K562 (cell line): ENCODE measurements around the gene IL4I1. TPM values are rescaled to one million over a fixed set of nuclear protein-coding genes. Genes with fewer than 3 reads are reported as not detected.

Experiments used
- CHD1 ChIP-seq: fragments of 200-600 bp; sonication (generic); IDR thresholded peaks from one replicate; pipeline ENCODE4 v1.6.1; 2012; ENCODE audit warnings: mild to moderate bottlenecking, moderate library complexity, low read length, inconsistent platforms
- CREM ChIP-seq: IDR thresholded peaks from 2 replicates; pipeline ENCODE4 v1.6.1; 2014; ENCODE audit warnings: antibody characterized with exemption, low read depth
- E2F5 ChIP-seq: sonication (generic); formaldehyde crosslinking; IDR thresholded peaks from 2 replicates; pipeline ENCODE4 v1.8.0; 2022; ENCODE audit warnings: mild to moderate bottlenecking, missing genetic modification reagents
- HMGXB4 ChIP-seq: sonication (generic); formaldehyde crosslinking; IDR thresholded peaks from 2 replicates; pipeline ENCODE4 v1.8.1; 2023; ENCODE audit warnings: mild to moderate bottlenecking, missing genetic modification reagents
- KHSRP ChIP-seq: fragments of 450-650 bp; IDR thresholded peaks from 2 replicates; pipeline ENCODE4 v1.6.1; 2017
- NCOR1 ChIP-seq: fragments of 450-650 bp; IDR thresholded peaks from 2 replicates; pipeline ENCODE4 v1.6.1; 2016; ENCODE audit warnings: mild to moderate bottlenecking, moderate library complexity
- NFRKB ChIP-seq: fragments of 450-650 bp; IDR thresholded peaks from 2 replicates; pipeline ENCODE4 v1.6.1; 2016; ENCODE audit warnings: low read depth
- PML ChIP-seq: IDR thresholded peaks from 2 replicates; pipeline ENCODE4 v1.6.1; 2012; ENCODE audit warnings: low read length, inconsistent platforms
- PRMT5 ChIP-seq: sonication (generic); formaldehyde crosslinking; IDR thresholded peaks from 2 replicates; pipeline ENCODE4 v1.5.0; 2020; ENCODE audit warnings: missing genetic modification reagents
- RBFOX2 ChIP-seq: fragments of 200-400 bp; formaldehyde crosslinking; IDR thresholded peaks from 2 replicates; pipeline ENCODE4 v1.6.1; 2017; ENCODE audit warnings: low read depth, mild to moderate bottlenecking, low read length, moderate library complexity
- RUNX1 ChIP-seq: sonication (generic); IDR thresholded peaks from 2 replicates; pipeline ENCODE4 v1.6.1; 2016; ENCODE audit warnings: antibody characterized with exemption, low read depth
- SAP30 ChIP-seq: fragments of 200-600 bp; sonication (generic); IDR thresholded peaks from 2 replicates; pipeline ENCODE4 v1.6.1; 2012; ENCODE audit warnings: borderline replicate concordance, low read depth, mild to moderate bottlenecking, moderate library complexity, low read length, control low read depth, inconsistent platforms; ENCODE audit not compliant: insufficient read depth, poor library complexity, severe bottlenecking
- SNIP1 ChIP-seq: fragments of 450-650 bp; IDR thresholded peaks from 2 replicates; pipeline ENCODE4 v1.7.1; 2017; ENCODE audit warnings: low read depth, mild to moderate bottlenecking
- STAG1 ChIP-seq: sonication (generic); formaldehyde crosslinking; IDR thresholded peaks from 2 replicates; pipeline ENCODE4 v1.5.0; 2020; ENCODE audit warnings: missing genetic modification reagents, borderline replicate concordance
- SUPT5H ChIP-seq: fragments of 450-650 bp; IDR thresholded peaks from 2 replicates; pipeline ENCODE4 v1.6.1; 2016
- TARDBP ChIP-seq: fragments of 450-650 bp; IDR thresholded peaks from 2 replicates; pipeline ENCODE4 v1.6.1; 2016
- ZNF589 ChIP-seq: fragments of 200-800 bp; sonication (Bioruptor generic); IDR thresholded peaks from 2 replicates; pipeline ENCODE4 v1.6.1; 2016; ENCODE audit warnings: low read depth, missing genetic modification characterization, missing compliant biosample characterization
- polyA plus RNA-seq, 8 experiments: library from polyadenylated mRNA; depleted of rRNA in 4 of 8; stranded (reverse) in 5 of 8; unstranded in 3 of 8; fragments of >200 nt; fragmentation: Nextera tagmentation in 2 of 8; fragmentation: Illumina TruSeq in 1 of 8; extraction: Ambion mirVana in 2 of 8; extraction: Trizol in 1 of 8; gene quantifications; 2 replicates each; pipeline versions ENCODE4 v1.2.1 to v1.2.3, GENCODE V29; 2011 to 2014; ENCODE audit warnings: inconsistent platforms in 1 of 8, missing spikeins in 1 of 8
- total RNA-seq, 7 experiments: library from RNA; depleted of rRNA in 6 of 7; stranded (reverse); fragments of >200 nt in 6 of 7; fragmentation: Illumina TruSeq in 2 of 7; extraction: Trizol in 2 of 7; gene quantifications; 2 replicates each; pipeline versions ENCODE4 v1.2.1 to v1.2.3, GENCODE V29; 2011 to 2021; ENCODE audit warnings: low replicate concordance in 1 of 7
- TF ChIP-seq, protein P1 (sequence below), 3 experiments: fragments of 200-800 bp in 1 of 3; fragments of 250-450 bp in 1 of 3; fragments of 450-650 bp in 1 of 3; sonication (Bioruptor Pico) in 1 of 3; sonication (Bioruptor generic) in 1 of 3; formaldehyde crosslinking in 1 of 3; IDR thresholded peaks; 2 replicates each; pipeline versions ENCODE4 v1.6.1 to v1.8.0; 2016 to 2022; ENCODE audit warnings: mild to moderate bottlenecking in 2 of 3, missing genetic modification characterization in 2 of 3, missing compliant biosample characterization in 1 of 3, moderate library complexity in 1 of 3
- TF ChIP-seq, protein P2 (sequence below): sonication (generic); formaldehyde crosslinking; IDR thresholded peaks from 2 replicates; pipeline ENCODE4 v1.8.1; 2023; ENCODE audit warnings: mild to moderate bottlenecking, missing genetic modification reagents

Gene IL4I1
- total and polyA plus RNA-seq, 9 of the 15 experiments (the other 6 are each of a cell fraction or from before 2014, with no cell fraction given) = 0.06 to 0.95 (median 0.43) TPM; not detected in 2

DNA sequence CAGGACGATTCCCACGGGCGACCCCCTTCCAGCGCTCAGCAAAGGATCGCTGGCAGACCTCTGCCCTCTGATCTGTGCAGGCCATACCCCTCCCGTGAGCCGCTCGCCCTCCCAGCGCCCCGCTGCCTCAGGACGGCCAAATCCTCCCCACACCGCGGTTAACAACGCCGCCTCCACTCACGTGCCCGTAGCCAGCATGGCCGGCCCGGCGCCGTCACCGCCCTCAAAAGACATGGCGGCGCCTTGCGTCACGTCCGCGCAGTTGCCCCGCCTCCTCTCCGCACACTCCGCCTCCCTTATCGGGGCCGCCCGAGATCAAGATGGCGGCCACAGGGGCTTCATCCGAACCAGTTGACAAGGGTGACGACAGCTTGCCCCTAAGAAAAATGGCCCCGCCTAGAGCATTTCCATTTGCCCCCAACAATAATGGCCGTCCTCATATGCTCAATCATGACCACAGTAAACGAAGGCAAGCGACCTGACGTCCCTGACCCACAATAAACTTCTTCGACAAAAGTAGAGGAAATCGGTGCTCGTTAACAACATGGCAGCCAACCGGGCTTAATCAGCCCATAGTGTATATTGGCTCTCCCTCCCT lies 20.2 kb downstream of the IL4I1 start (continued):
- TF ChIP-seq ZNF589 (CRISPR knock-in tag) (peak; percentile 82; the same call in 1 of the 2 replicates), PML (no peak), KHSRP (no peak), SUPT5H (peak; percentile 50), NCOR1 (no peak; the same call in 1 of the 2 replicates), STAG1 (no peak), TARDBP (no peak), SAP30 (peak; percentile 91), RUNX1 (peak; percentile 72; the same call in 1 of the 2 replicates), RBFOX2 (peak; percentile 83), SNIP1 (no peak), NFRKB (peak; percentile 99; the same call in 1 of the 2 replicates), E2F5 (CRISPR knock-in tag) (no peak), CHD1 (no peak), PRMT5 (CRISPR knock-in tag) (no peak), CREM (peak; percentile 98), HMGXB4 (0 out of 2 replicates have a peak, but pooled peaks have one; percentile 62)
- TF ChIP-seq, protein P1, sequence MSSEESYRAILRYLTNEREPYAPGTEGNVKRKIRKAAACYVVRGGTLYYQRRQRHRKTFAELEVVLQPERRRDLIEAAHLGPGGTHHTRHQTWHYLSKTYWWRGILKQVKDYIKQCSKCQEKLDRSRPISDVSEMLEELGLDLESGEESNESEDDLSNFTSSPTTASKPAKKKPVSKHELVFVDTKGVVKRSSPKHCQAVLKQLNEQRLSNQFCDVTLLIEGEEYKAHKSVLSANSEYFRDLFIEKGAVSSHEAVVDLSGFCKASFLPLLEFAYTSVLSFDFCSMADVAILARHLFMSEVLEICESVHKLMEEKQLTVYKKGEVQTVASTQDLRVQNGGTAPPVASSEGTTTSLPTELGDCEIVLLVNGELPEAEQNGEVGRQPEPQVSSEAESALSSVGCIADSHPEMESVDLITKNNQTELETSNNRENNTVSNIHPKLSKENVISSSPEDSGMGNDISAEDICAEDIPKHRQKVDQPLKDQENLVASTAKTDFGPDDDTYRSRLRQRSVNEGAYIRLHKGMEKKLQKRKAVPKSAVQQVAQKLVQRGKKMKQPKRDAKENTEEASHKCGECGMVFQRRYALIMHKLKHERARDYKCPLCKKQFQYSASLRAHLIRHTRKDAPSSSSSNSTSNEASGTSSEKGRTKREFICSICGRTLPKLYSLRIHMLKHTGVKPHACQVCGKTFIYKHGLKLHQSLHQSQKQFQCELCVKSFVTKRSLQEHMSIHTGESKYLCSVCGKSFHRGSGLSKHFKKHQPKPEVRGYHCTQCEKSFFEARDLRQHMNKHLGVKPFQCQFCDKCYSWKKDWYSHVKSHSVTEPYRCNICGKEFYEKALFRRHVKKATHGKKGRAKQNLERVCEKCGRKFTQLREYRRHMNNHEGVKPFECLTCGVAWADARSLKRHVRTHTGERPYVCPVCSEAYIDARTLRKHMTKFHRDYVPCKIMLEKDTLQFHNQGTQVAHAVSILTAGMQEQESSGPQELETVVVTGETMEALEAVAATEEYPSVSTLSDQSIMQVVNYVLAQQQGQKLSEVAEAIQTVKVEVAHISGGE (CRISPR knock-in tag; IDR thresholded peaks at IDR 0.05) = peak in 1 of 3 experiments; percentile 60; a peak in 1 of 6 replicates
- TF ChIP-seq, protein P2, sequence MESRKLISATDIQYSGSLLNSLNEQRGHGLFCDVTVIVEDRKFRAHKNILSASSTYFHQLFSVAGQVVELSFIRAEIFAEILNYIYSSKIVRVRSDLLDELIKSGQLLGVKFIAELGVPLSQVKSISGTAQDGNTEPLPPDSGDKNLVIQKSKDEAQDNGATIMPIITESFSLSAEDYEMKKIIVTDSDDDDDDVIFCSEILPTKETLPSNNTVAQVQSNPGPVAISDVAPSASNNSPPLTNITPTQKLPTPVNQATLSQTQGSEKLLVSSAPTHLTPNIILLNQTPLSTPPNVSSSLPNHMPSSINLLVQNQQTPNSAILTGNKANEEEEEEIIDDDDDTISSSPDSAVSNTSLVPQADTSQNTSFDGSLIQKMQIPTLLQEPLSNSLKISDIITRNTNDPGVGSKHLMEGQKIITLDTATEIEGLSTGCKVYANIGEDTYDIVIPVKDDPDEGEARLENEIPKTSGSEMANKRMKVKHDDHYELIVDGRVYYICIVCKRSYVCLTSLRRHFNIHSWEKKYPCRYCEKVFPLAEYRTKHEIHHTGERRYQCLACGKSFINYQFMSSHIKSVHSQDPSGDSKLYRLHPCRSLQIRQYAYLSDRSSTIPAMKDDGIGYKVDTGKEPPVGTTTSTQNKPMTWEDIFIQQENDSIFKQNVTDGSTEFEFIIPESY (CRISPR knock-in tag) = 0 out of 2 replicates have a peak, but pooled peaks have one; percentile 7
